ENCODE measurements around the gene CLEC2L.

- TF ChIP-seq CTCF (IDR thresholded peaks at IDR 0.05), result no peak
- TF ChIP-seq POLR2AphosphoS5 (IDR thresholded peaks at IDR 0.05), result no peak
- TF ChIP-seq EP300 (IDR thresholded peaks at IDR 0.05), result no peak
Measured at GRCh38 chr7:139568346-139568675, 44.8 kb downstream of the CLEC2L start.
